GM18520 (cell line): ENCODE data around the gene RNU1-3.
"Not testable (repeated sequence)": the region's sequence is repeated elsewhere in the genome, so short reads cannot be mapped to it uniquely, and the experiment has no call there.

Experiments
- ATAC-seq: cut with Tn5 transposase; IDR thresholded peaks from one replicate; pipeline ENCODE4 v1.9.1; 2021; ENCODE audit not compliant: unreplicated experiment

Gene RNU1-3

DNA sequence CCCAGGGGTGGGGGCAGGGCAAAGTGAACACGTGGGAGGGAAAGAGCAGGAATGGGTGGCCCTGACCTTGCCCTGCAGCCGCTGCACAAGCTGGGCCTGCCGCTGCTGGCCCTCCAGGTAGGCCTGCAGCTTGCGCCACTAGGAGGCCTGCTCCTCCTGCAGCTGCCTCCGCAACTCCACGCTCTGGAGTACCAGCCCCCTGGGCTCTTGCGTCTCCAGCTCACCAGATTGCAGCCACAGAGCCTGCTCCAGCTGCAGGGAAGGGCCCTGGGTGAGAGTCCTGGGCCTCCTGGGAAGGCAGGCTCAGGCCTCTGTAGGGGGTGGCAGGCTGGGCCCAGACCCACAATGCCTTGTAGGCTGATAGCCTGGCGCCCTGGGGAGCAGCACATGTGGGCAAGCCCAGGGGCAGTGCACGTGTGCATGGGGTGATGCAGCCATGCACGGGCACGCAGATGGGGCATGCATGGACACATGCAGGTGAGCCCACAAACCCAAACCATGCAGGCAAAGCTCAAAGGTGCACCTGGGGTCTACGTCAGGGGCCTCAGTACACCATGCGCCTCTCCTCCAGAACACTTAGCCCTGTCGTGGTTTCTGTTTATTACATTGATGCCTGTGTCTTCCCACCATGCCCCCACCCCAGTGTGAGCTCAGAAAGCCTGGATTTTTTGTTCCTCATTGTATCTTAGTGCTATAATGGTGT is 9.6 kb downstream of the RNU1-3 start:
- ATAC-seq, result not testable (repeated sequence)

DNA sequence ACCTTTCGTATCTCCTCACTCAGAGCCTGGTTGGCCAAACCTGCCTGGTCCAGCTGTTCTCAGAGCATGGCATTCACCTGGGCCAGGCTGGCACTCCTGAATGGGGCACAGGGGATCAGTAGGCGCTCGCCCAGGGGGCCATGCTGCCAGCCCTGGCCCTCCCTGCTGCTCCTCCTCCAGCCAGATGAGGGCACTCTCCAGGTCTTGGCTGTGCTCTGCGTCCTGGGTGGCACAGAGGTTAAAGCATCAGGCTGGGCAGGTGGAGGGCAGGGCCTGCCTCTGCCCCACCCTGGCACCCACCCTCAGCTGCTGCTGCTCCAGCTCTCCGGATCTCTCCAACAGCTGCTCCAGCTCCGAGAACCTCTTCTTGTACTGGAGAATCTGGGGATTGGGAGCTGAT is 10.2 kb downstream of the RNU1-3 start:
- not testable (repeated sequence) for ATAC-seq

DNA sequence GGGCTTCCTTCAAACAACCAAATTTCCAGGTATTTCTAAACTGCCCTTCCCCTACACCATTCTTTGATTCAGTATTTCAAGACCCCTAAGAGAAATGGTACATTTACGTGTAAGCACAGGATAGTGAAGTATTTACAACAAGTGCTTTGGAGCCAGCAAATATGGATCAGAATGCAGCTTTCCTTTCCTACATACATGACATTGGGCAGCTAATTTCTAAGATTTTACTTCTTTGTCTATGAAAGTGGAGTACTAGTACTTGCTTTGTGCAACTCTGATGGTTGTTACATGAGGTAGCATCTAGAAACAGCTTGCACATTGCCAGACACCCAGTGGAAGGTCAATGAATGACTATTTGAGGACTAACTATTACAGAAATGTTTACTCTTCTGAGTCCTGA is 15.2 kb downstream of the RNU1-3 start:
- ATAC-seq, result not testable (repeated sequence)

DNA sequence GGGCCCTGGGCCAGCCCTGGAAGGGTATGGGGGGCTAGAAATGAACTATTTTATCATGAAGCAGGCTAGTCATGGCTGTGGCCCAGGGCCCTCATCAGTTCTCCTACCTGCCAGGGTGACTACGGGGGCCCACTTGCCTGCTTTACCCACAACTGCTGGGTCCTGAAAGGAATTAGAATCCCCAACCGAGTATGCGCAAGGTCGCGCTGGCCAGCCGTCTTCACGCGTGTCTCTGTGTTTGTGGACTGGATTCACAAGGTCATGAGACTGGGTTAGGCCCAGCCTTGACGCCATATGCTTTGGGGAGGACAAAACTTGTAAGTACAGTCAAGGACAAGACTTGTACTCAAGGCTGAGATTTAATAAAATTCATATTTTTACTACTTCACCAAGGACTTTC is 16.8 kb downstream of the RNU1-3 start:
- ATAC-seq, result not testable (repeated sequence)

DNA sequence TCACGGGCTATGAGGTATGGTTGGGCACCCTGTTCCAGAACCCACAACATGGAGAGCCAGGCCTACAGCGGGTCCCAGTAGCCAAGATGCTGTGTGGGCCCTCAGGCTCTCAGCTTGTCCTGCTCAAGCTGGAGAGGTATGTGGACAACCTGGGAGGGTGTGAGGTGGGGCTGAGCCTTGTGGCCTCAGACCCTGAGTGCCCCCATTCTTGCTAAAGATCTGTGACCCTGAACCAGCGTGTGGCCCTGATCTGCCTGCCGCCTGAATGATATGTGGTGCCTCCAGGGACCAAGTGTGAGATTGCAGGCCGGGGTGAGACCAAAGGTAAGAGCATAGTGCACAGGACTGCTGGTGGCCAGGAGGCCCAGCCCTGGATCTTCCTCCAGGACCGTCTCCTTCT is 17.4 kb downstream of the RNU1-3 start:
- ATAC-seq, result not testable (repeated sequence)

DNA sequence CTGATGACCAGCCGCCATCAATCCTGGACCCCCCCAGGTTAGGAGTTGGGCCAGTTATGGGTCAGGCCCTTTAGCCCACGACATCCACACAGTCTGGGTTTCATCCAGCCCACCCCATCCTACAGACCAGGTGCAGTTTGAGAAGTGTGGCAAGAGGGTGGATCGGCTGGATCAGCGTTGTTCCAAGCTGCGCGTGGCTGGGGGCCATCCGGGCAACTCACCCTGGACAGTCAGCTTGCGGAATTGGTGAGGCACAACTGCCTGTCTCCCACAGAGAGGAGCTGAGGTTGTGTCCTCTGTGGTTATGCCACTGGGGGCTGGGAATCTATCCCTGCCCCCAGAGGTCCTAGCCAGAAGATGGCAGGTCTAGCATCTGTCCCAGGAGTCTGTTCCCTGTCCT is 18.0 kb downstream of the RNU1-3 start:
- not testable (repeated sequence) for ATAC-seq

GRCh38 chr1:16648250-16648649 is 18.5 kb downstream of the RNU1-3 start:
- ATAC-seq, result not testable (repeated sequence)

- not testable (repeated sequence) for ATAC-seq
These were observed 19.3 kb downstream of the RNU1-3 start for GRCh38 chr1:16647179-16648176.

DNA sequence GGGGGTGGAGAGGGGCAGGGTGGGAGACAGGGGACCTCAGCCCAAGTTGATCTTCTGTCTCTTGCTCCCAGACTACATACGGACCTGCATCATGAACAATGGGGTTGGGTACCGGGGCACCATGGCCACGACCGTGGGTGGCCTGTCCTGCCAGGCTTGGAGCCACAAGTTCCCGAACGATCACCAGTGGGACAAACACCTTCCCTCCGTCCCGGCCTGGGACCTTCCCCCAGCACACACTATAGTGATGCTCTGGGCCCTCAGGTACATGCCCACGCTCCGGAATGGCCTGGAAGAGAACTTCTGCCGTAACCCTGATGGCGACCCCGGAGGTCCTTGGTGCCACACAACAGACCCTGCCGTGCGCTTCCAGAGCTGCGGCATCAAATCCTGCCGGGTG is 20.0 kb downstream of the RNU1-3 start:
- ATAC-seq, result not testable (repeated sequence)

DNA sequence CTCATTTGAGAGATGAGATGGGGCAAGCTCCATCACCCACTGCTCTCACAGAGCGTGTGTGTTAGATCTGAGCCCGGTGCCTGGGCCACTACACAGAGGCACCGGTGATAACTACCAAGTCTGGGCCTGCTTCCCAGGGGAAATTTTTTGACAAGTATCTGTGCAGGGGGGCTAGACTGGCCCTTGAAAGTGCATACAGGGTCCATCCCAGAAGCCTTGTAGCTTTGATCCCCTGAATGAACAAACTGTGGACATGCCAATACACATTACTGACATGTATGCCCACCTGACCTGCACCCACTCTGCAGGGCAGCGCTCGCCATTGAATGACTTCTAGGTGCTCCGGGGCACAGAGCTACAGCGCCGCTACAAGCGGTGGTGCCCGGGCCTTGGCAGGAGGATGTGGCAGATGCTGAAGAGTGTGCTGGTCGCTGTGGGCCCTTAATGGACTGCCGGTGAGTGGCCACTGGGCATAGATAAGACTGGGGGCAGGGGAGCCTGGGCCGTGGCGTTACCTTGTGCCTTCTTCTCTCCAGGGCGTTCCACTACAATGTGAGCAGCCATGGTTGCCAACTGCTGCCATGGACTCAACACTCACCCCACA is 20.6 kb downstream of the RNU1-3 start:
- not testable (repeated sequence) for ATAC-seq

DNA sequence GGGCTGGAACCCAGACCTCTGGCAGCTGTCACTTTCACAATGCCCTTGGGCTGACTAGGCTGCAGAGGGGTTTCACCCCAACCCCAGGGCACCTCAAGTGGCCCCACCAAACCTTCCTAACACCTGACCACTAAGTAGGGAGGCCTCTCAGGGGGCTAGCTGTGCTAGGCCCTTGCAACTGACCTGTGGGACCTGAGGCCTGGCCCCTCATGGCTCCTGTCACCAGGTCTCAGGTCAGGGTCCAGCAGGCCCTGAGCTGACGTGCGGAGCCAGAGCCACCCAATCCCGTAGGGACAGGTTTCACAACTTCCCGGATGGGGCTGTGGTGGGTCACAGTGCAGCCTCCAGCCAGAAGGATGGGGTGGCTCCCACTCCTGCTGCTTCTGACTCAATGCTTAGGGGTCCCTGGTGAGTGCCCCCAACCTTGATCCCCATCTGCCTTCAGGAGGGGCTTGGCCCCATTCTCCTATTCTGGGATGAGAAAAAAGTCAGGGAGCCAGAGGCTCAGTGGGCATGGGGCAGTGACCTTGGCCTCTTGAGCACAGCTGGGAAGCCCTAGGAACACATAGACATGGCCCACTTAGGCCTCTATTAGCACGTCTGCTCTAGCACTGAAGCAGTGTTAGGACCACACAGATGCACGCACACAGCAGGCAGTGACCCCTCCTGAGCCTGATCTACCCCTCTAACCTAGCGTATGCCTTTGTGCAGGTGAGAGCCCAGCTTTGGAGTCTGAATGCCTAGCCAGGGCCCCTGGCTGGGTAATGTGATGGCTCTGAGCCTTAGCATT is 21.3 kb downstream of the RNU1-3 start:
- not testable (repeated sequence) for ATAC-seq

DNA sequence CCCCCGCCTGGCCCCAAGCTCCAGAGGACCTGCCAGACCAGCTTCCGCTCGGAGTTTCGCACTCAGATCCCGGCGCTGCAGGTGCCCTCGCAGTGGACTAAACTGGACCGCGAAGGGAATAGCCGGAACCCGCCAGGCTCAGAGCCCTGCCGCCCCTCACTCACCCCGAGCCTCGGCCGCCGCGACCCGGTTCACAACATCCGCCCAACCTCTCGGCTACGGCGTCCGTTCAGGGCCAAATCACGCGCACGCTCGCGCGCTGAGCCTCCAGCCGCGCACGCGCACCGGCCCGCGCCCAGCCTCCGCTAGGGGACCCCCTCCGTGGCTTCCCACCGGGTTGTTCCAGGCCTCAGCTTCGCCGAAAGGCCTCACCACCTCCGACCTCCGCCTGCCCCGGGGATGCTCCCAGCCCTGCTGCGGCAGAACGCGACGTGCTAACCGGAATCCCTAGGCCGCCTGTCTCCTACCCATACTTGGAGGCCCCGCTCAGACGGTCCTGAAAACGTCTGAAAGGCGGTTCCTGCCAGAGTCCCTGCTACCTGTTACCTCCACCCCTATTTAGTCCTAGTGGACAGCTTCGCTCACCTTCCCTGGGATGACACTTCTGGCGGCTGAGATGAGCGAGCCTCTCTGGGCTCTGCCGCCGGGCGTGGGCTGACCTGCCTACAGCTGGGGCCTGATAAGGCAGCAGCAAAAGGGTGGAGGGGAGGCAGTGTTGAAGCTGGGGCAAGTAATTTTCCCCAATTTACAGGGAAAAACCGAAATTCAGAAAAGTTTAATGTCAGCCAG is 22.1 kb downstream of the RNU1-3 start:
- ATAC-seq, result peak; percentile 69

DNA sequence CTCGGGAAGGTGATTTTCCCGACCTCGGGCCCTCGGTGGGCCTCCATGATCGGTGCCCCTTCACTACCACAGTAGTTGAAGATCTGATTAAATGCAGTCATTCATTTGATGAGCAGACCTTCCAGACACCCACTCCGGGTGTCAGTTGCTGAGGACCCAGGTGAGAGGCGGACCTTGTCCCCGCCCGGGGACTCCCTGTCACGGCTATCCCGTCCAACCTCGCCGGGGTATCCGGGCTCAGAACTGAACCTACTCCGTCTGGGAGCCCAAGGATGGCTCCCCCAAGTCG is 22.6 kb downstream of the RNU1-3 start:
- peak; percentile 4 for ATAC-seq

GRCh38 chr1:16643476-16644192 is 23.1 kb downstream of the RNU1-3 start:
- not testable (repeated sequence) for ATAC-seq

DNA sequence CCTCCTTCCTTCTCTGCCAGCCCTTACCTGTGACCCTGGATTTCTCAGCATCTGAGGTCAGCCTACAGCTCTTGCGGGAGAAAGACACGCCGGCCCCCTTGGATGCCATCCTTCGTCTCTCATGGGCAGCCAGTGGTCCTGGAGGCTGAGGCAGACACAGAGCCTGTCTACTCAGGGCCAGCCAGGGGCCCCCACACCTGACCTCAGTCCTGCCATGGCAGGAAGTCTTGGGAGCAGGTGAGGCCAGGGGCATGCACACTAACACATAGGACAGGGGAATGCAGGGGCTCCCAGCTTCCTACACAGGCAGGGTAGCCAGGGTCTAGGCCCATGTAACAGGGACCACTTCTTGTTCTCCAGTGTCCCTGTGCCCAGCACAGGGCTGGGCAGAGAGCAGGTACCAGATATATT is 23.7 kb downstream of the RNU1-3 start:
- not testable (repeated sequence) for ATAC-seq

- not testable (repeated sequence) for ATAC-seq
These were observed 24.5 kb downstream of the RNU1-3 start for GRCh38 chr1:16642025-16642966.

DNA sequence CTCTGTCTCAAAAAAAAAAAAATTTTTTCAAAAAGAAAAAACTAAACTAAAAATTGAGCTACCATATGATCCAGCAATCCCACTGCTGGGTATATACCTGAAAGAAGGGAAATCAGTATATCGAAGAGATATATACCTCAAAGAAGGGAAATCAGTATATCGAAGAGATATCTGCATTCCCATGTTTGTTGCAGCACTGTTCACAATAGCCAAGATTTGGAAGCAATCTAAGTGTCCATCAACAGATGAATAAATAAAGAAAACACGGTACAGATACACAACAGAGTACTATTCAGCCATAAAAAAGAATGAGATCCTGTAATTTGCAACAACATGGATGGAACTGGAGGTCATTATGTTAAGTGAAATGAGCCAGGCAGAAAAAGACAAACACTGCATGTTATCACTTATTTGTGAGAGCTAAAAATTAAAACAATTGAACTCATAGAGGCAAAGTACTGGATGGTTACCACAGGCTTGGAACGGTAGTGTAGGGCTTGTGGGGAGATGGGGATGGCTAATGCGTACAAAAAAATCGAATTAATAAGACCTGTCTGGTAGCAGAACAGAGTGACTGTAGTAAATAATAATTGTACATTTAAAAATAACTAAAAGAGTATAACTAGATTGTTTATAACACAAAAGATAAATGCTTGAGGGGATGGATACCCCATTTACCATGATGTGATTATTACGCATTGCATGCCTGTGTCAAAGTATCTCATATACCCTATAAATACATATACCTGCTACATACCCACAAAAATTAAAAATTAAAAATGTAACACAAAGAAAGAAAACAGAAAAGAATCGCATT is 25.4 kb downstream of the RNU1-3 start:
- not testable (repeated sequence) for ATAC-seq
